GM21529 (cell line): ENCODE measurements around the gene OR6S1.
"Not testable (repeated sequence)": the region's sequence is repeated elsewhere in the genome, so short reads cannot be mapped to it uniquely, and the experiment has no call there.

Experiments
- ATAC-seq: cut with Tn5 transposase; IDR thresholded peaks from one replicate; pipeline ENCODE4 v1.9.1; 2021; ENCODE audit not compliant: unreplicated experiment

The OR6S1 gene

GRCh38 chr14:20611277-20611676 is 30.2 kb downstream of the OR6S1 start:
- no peak for ATAC-seq

- ATAC-seq = no peak
Observed at GRCh38 chr14:20610002-20610765, 31.3 kb downstream of the OR6S1 start.

GRCh38 chr14:20609215-20610001 is 32.1 kb downstream of the OR6S1 start:
- ATAC-seq = no peak

- ATAC-seq = no peak
Observed at GRCh38 chr14:20608383-20609110, 32.9 kb downstream of the OR6S1 start.

- no peak for ATAC-seq
Observed at GRCh38 chr14:20607617-20608016, 33.9 kb downstream of the OR6S1 start.

GRCh38 chr14:20606902-20607242 is 34.6 kb downstream of the OR6S1 start:
- no peak for ATAC-seq

- no peak for ATAC-seq
Observed at GRCh38 chr14:20606190-20606901, 35.1 kb downstream of the OR6S1 start.

GRCh38 chr14:20603813-20604690 is 37.4 kb downstream of the OR6S1 start:
- ATAC-seq = no peak

GRCh38 chr14:20602583-20602982 is 38.9 kb downstream of the OR6S1 start:
- no peak for ATAC-seq

GRCh38 chr14:20601522-20601921 is 40.0 kb downstream of the OR6S1 start:
- no peak for ATAC-seq

- no peak for ATAC-seq
Observed at GRCh38 chr14:20597108-20597507, 44.4 kb downstream of the OR6S1 start.

- not testable (repeated sequence) for ATAC-seq
Observed at GRCh38 chr14:20595726-20596125, 45.8 kb downstream of the OR6S1 start.

- ATAC-seq = no peak
Observed at GRCh38 chr14:20592574-20592973, 48.9 kb downstream of the OR6S1 start.

GRCh38 chr14:20591235-20591634 is 50.3 kb downstream of the OR6S1 start, which contains the start of gene RNASE12:
Gene RNASE12, minus strand, starts transcription at chr14:20591376. Its CDS starts 653 bp downstream, at chr14:20590723.
- no peak for ATAC-seq
